Astrocyte (in vitro differentiated cells and primary cell): Measurements from ENCODE around the gene DBP.

Source experiments
- EZH2 ChIP-seq: IDR thresholded peaks from 2 replicates; pipeline ENCODE4 v1.6.1; 2012; ENCODE audit warnings: mild to moderate bottlenecking, low read length, inconsistent platforms; ENCODE audit not compliant: insufficient read depth
- TF ChIP-seq, protein P1 (sequence below): IDR thresholded peaks from 2 replicates; pipeline ENCODE4 v1.5.1; 2011; ENCODE audit warnings: low read depth, mild to moderate bottlenecking, inconsistent platforms, low read length, moderate library complexity; ENCODE audit not compliant: insufficient read depth

DNA sequence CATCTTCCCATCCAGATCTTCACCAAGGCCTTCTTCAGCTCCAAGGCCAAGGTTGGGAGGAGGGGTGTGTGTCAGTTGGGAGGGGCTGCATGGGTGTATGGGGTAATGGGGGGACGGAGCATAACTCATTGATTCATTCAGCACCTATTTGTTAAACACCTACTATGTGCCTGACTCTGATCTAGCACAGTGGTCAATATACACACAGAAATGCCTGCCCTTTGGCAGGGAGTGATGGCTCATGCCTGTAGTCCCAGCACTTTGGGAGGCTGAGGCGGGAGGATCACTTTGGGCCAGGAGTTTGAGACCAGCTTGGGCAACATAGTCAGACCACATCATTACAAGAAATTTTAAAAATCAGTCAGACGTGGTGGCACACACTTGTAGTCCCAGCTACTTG is 49.8 kb downstream of the DBP start:
- TF ChIP-seq, protein P1, sequence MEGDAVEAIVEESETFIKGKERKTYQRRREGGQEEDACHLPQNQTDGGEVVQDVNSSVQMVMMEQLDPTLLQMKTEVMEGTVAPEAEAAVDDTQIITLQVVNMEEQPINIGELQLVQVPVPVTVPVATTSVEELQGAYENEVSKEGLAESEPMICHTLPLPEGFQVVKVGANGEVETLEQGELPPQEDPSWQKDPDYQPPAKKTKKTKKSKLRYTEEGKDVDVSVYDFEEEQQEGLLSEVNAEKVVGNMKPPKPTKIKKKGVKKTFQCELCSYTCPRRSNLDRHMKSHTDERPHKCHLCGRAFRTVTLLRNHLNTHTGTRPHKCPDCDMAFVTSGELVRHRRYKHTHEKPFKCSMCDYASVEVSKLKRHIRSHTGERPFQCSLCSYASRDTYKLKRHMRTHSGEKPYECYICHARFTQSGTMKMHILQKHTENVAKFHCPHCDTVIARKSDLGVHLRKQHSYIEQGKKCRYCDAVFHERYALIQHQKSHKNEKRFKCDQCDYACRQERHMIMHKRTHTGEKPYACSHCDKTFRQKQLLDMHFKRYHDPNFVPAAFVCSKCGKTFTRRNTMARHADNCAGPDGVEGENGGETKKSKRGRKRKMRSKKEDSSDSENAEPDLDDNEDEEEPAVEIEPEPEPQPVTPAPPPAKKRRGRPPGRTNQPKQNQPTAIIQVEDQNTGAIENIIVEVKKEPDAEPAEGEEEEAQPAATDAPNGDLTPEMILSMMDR: no peak
- no peak for TF ChIP-seq EZH2
